Retinal pigment epithelial cell (primary cell): ENCODE results near the gene COL20A1.

ENCODE experiments used
- DNase-seq: peaks from one replicate; pipeline ENCODE4 v3.0.0-alpha.2; 2010; ENCODE audit warnings: low read depth
- H3K4me3 ChIP-seq: 2 replicates; pipeline ENCODE4 v1.5.1; 2011; ENCODE audit warnings: mild to moderate bottlenecking, low read length, control low read depth, moderate library complexity
- TF ChIP-seq, protein P1 (sequence below): conservative IDR thresholded peaks from 2 replicates; pipeline ENCODE4 v1.5.1; 2011; ENCODE audit warnings: low read depth, low read length, control low read depth, inconsistent platforms

The COL20A1 gene

DNA sequence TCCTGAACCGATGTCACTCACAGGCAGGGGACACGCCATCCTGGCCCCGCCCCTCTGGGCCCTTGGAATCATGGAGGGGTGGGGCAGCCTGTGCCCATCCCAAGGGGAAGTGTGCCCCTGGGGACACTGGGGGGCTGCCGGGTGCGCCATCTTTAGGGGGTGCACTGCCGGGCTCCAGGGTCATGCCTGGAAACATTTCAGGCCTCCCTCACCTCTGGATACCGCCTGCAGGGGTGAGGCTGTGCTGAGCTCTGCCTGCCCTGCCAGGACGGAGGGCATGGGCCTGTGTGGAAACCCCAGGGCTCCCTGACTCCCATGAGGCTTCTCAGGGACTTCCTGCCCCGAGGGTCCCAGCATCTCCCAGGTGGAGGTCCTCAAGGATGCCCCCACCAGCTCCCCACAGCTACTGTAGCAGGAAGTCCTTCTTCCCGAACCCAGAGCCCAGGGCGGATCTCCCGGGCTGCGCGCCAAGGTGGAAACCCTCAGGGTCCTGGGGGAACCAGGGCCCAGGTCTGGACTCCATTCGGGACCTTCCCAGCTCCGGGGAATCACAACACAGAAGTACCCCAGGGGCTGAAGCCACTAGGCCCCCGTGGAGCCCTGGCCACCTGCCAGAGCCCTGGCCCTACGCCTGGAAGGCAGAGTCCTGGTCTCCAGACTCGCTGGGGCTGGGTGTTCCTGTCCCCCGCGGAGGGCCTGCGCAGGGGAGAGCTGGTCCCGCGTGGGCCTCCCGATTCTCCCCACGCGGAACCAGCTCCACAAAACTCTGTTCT lies 52.5 kb downstream of the COL20A1 start:
- DNase-seq: no peak
- no peak overlapping the region for H3K4me3 ChIP-seq
- TF ChIP-seq, protein P1, sequence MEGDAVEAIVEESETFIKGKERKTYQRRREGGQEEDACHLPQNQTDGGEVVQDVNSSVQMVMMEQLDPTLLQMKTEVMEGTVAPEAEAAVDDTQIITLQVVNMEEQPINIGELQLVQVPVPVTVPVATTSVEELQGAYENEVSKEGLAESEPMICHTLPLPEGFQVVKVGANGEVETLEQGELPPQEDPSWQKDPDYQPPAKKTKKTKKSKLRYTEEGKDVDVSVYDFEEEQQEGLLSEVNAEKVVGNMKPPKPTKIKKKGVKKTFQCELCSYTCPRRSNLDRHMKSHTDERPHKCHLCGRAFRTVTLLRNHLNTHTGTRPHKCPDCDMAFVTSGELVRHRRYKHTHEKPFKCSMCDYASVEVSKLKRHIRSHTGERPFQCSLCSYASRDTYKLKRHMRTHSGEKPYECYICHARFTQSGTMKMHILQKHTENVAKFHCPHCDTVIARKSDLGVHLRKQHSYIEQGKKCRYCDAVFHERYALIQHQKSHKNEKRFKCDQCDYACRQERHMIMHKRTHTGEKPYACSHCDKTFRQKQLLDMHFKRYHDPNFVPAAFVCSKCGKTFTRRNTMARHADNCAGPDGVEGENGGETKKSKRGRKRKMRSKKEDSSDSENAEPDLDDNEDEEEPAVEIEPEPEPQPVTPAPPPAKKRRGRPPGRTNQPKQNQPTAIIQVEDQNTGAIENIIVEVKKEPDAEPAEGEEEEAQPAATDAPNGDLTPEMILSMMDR: no peak

DNA sequence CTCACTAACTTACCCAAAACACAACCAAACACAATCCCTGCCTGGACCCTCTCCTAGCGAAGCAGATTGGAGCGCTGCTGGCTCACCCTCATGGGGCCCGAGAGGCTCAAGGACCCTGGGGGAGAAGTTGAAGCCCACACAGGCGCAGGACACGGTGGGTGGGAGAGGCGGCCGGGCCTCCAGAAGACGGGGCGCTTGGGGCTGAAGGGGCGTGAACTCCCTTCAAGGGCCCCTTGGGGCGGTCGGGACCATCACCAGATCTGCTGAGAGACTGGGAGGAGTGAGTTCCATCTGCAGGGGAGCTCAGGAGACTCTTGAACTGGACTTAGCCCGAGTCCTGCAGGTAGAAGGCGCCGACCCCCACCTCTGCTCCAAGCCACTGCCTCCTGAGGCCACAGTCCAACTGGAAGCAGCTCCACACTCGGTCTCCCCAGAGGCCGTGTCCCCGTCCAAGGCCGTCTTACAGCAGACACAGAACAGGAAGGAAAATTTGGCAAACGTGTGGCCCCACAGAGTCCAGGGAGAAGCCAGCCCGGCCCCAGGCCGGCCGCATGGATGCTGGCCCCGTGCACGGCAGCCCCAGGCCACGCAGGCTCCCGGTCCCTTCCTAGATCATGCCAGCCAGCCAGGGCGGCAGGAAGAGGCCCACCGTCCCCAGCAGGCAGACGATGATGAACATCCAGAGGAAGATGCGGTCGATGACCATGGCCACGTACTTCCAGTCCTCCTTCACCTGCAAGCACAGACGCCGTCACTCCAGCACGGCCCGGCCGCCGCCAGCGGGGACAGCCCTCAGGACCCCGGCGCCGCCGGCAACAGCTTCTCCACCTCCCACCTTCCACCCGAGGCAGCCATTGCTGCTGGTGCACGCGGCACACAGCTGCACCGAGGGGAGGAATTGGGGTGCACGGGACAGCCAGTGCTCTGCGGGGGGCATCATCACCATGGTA lies 53.4 kb downstream of the COL20A1 start:
- no peak overlapping the region for H3K4me3 ChIP-seq
- no peak for DNase-seq

DNA sequence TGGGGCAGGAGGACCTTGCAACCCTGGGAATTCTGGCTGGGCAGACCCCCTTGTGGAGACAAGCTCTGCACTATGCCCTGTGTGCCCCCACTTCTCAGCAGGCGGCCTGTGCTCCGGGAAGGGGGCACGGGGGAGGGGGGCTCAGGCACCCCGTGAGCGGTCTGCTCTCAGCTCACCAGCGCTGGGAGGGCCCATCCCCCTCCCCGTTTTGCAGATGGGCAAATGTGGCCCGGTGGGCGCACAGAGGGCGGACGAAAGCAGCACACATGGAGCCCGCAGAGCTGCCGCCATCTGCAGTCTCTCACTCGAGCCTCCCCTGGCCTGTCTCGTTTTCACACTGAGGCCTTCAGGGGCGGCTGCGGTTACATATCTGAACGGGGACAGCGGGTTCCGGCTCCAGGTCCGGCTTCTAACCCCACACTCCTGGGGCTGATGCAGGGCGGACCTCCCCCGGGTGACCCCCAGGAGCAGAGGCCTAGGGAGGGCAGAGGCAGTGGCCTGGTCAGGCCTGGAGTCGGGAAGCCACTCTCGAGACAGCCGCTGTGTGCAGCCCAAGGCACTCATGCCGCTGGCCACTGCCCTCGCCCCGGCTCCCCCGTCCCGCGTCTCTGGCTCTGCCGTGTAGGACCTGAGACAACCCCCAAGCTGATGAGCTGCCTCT lies 54.2 kb downstream of the COL20A1 start:
- DNase-seq: no peak
- no peak overlapping the region for H3K4me3 ChIP-seq
- TF ChIP-seq, protein P1: no peak

More for the DNA sequence above, 53.4 kb downstream of the COL20A1 start:
- TF ChIP-seq, protein P1: no peak

DNA sequence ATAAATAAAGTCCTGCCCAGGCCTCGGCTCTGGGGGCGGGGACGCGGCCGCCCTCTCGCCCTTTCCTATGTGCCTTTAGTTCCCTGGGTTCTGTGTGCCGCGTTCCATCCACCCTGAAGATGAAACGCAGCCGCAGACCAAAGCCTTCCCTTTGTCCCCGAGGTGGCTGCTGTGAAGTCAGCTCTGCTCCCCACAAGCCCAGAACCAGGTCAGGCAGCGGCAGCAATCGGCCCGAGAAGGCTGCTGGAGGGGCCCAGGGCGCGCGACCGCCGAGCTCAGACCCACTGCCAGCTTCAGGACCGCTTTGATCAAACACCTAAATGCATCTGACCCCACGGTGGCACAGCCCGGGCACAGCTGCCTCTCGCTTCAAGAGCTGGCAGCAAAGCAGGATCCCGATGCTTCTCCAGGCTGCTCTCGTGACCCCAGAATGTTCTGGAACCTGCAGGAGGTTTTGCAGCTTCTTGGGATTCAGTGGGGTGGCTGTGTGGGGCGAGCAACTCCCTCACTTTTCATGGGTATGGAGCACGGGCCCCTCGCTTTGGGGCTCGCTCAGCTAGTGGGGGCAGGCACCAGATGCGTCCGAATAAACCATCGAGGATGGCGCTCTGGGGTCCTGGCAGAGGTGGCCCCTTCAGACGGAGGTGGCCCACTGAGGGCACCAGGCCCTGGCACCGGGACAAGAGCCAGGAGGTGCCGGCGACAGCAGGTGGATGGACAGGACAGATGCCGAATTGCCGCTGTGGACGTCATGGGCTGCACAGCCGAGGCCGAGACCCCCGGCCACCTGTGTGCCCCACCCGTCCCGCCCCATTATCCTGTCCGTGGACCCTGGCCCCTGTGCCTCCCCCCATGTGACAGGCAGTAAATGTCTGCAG lies 55.2 kb downstream of the COL20A1 start:
- DNase-seq: no peak
- TF ChIP-seq, protein P1: no peak
- no peak overlapping the region for H3K4me3 ChIP-seq

DNA sequence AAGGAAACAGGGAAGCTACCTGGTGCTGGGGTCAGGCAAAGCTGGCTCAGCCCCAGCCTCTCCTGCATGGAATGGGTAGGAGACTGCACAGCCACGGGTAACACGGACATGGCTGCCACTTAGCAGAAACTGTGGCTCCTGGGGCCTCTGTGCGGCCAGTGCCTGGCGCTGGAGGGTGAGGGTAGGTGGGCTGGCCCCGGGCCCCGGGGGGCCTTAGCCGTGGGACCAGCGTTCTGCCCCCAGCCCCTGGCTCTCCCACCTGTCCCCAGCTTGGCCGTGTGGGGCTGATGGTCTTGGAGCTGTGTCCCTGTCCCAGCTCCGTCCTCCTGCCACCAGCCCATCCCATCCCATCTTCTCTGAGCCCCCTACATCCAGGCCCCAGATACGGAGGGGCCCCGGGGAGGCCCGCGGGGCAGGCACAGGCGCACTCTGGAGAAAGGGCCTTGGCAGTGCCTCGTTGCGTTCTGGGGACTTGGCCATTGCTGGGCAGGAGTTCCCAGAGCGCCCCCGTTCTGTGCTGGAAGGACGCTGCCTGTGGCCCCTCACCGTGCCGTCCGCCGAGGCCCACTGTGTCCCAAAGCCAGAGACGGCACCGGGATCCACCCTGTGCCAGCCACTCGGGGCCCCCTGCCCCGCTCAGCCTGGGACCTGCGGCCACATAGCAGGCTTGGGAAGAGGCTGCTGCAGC lies 56.0 kb downstream of the COL20A1 start:
- TF ChIP-seq, protein P1: no peak
- no peak overlapping the region for H3K4me3 ChIP-seq
- no peak for DNase-seq

DNA sequence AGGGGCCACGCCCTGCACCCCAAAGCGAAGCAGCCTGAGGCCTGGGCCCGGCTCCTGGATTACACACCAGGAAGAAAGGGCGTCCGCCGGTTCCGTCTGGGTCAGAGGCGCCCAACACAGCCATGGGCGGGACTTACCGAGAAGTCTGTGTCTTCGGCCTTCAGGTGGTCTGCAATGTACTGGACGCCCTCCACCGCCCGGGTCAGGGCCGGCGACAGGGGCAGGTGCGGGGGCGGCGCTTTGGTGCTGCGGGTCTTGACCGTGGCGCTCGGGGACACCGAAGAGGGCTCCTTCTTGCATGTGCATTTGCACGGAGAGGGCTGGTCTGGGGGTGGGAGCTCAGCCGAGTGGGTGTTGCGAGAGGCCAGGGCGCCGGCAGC lies 56.5 kb downstream of the COL20A1 start:
- H3K4me3 ChIP-seq: no peak overlapping the region
- no peak for DNase-seq
- TF ChIP-seq, protein P1: no peak
